ENCODE measurements around the gene TFEB. TPM values are rescaled to one million over a fixed set of nuclear protein-coding genes. Genes with fewer than 3 reads are reported as not detected.

TFEB gene
- total and polyA plus RNA-seq, 9 donors: 2.8 to 14.9 (median 8.8) TPM

- H3K27me3 ChIP-seq: no peaks in the 10 kb centered on the region
- no peaks in the 10 kb centered on the region for H3K4me1 ChIP-seq (ENCODE audit: insufficient read depth)
- no peak for TF ChIP-seq POLR2A (IDR thresholded peaks at IDR 0.05)
- no peak for TF ChIP-seq CTCF (IDR thresholded peaks at IDR 0.05)
- no peaks in the 10 kb centered on the region for H3K9me3 ChIP-seq
- intact Hi-C loops (cut with DNase I): no loop called here
- no peaks in the 10 kb centered on the region for H3K36me3 ChIP-seq
- no peak overlapping the region for H3K27ac ChIP-seq
- 63 to 80% (median 70%) methylated on average over 3 of the region's 3 CpGs for WGBS, 3 donors
- DNase-seq: no peak
- no peak overlapping the region for H3K4me3 ChIP-seq
These were observed 13.1 kb upstream of the TFEB start for GRCh38 chr6:41748542-41748941.

GRCh38 chr6:41748102-41748477 lies 12.7 kb upstream of the TFEB start:
- TF ChIP-seq CTCF (IDR thresholded peaks at IDR 0.05): no peak
- TF ChIP-seq POLR2A (IDR thresholded peaks at IDR 0.05): no peak
- TF ChIP-seq EP300 (IDR thresholded peaks at IDR 0.05): no peak
- no peak for DNase-seq
- intact Hi-C loops (cut with DNase I): no loop called here
- no peak overlapping the region for H3K27ac ChIP-seq
- no peaks in the 10 kb centered on the region for H3K27me3 ChIP-seq
- no peaks in the 10 kb centered on the region for H3K9me3 ChIP-seq
- H3K4me1 ChIP-seq (ENCODE audit: insufficient read depth): no peaks in the 10 kb centered on the region
- no peak overlapping the region for H3K4me3 ChIP-seq
- H3K36me3 ChIP-seq: no peaks in the 10 kb centered on the region
- 91 to 94% (median 93%) methylated on average over 6 of the region's 6 CpGs for WGBS, 3 donors

GRCh38 chr6:41747256-41748101 lies 12.1 kb upstream of the TFEB start, which contains the start of gene PGC:
Gene PGC, minus strand, starts transcription at chr6:41747397. Its CDS starts 63 bp downstream, at chr6:41747334.
- Histone ChIP-seq H3K36me3 (no peaks in the 10 kb centered on the region), H3K27ac (no peak within 1 kb of the TSS), H3K4me1 (ENCODE audit: insufficient read depth) (no peaks in the 10 kb centered on the region), H3K9me3 (no peaks in the 10 kb centered on the region), H3K27me3 (no peaks in the 10 kb centered on the region), H3K4me3 (no peak within 1 kb of the TSS)
- intact Hi-C loops (cut with DNase I): no loop called here
- WGBS, 3 donors: 90 to 93% (median 93%) methylated on average over 15 of the region's 15 CpGs
- TF ChIP-seq CTCF (IDR thresholded peaks at IDR 0.05) (no peak), POLR2A (IDR thresholded peaks at IDR 0.05) (no peak), EP300 (IDR thresholded peaks at IDR 0.05) (no peak)
- DNase-seq: no peak

- no peaks in the 10 kb centered on the region for H3K4me1 ChIP-seq (ENCODE audit: insufficient read depth)
- no peak overlapping the region for H3K4me3 ChIP-seq
- intact Hi-C loops (cut with DNase I): no loop called here
- no peaks in the 10 kb centered on the region for H3K27me3 ChIP-seq
- WGBS, 3 donors: 85 to 94% (median 86%) methylated on average over 10 of the region's 10 CpGs
- no peaks in the 10 kb centered on the region for H3K9me3 ChIP-seq
- no peak for DNase-seq
- TF ChIP-seq CTCF (IDR thresholded peaks at IDR 0.05): no peak
- TF ChIP-seq POLR2A (IDR thresholded peaks at IDR 0.05): no peak
- no peak for TF ChIP-seq EP300 (IDR thresholded peaks at IDR 0.05)
- no peak overlapping the region for H3K27ac ChIP-seq
- no peaks in the 10 kb centered on the region for H3K36me3 ChIP-seq
These were observed 10.7 kb upstream of the TFEB start for GRCh38 chr6:41746107-41746506.

Data from ovary (tissue), 9 donors.